K562 (cell line): ENCODE measurements around the gene OPHN1. TPM values are rescaled to one million over a fixed set of nuclear protein-coding genes. Genes with fewer than 3 reads are reported as not detected.

Experiments
- ATAC-seq: fragments of 200-7000 bp; cut with Tn5 transposase; 3 replicates; pipeline ENCODE4 v1.9.1; 2020; ENCODE audit warnings: moderate library complexity
- BruUV-seq: library from RNA; stranded (reverse); fragments of 400-500 nt; replicated peaks from 2 replicates; lab custom pipeline; 2021; lab: Mats Ljungman, UMichigan
- CTCF ChIA-PET: fragments of 300-600 bp; formaldehyde crosslinking; extraction: SDS; loops from one replicate; lab custom pipeline; 2021; ENCODE audit warnings: low intra/inter-chr PET ratio; lab: Yijun Ruan, JAX
- POLR2A ChIA-PET: fragments of 300-600, 350-650 bp; sonication (Branson Sonifier 250); formaldehyde crosslinking; extraction: SDS; loops from one replicate; lab custom pipeline; 2021; ENCODE audit warnings: antibody characterized with exemption, inconsistent platforms; lab: Yijun Ruan, JAX
- DNase-seq, 4 experiments: peaks; one replicate each; pipeline versions ENCODE4 v3.0.0 to v3.0.0-alpha.2; 2011 to 2018; ENCODE audit warnings: low spot score in 3 of 4, mixed read lengths in 3 of 4; ENCODE audit errors: extremely low read depth in 1 of 4
- FAIRE-seq: peaks from 2 replicates; lab custom pipeline; 2011; peaks lifted over from hg19 to GRCh38; lab: Jason Lieb, UNC
- H2AFZ ChIP-seq: 2 replicates; pipeline ENCODE4 v1.6.0; 2011; ENCODE audit warnings: low read depth, low read length, control low read depth, inconsistent platforms
- H3K27ac ChIP-seq: fragments of 200-600 bp; 3 replicates; pipeline ENCODE4 v1.8.0; 2011; ENCODE audit warnings: low read depth, mild to moderate bottlenecking, control low read depth, inconsistent platforms, low read length, moderate library complexity, mixed read lengths; ENCODE audit errors: extremely low read depth
- H3K27me3 ChIP-seq, 2 experiments: fragments of 300-600 bp in 1 of 2; 2 replicates in 1 of 2; 3 replicates in 1 of 2; pipeline versions ENCODE4 v1.6.0 to v1.8.0; 2011; ENCODE audit warnings: inconsistent platforms in 2 of 2, low read length in 2 of 2, mild to moderate bottlenecking in 1 of 2, mixed read lengths in 1 of 2, moderate library complexity in 1 of 2; ENCODE audit not compliant: control insufficient read depth in 2 of 2, insufficient read depth in 2 of 2
- H3K36me3 ChIP-seq: fragments of 300-600 bp; 3 replicates; pipeline ENCODE4 v1.8.0; 2011; ENCODE audit warnings: mild to moderate bottlenecking, low read length, inconsistent platforms; ENCODE audit not compliant: control insufficient read depth, insufficient read depth
- H3K4me1 ChIP-seq, 2 experiments: fragments of 200-600 bp in 1 of 2; replicated peaks in 1 of 2; 2 replicates in 1 of 2; 3 replicates in 1 of 2; pipeline versions ENCODE4 v1.5.1 to v1.8.0; 2011; ENCODE audit warnings: inconsistent platforms in 2 of 2, low read length in 2 of 2, mild to moderate bottlenecking in 1 of 2, mixed read lengths in 1 of 2, moderate library complexity in 1 of 2; ENCODE audit not compliant: control insufficient read depth in 2 of 2, insufficient read depth in 2 of 2
- H3K4me2 ChIP-seq: 2 replicates; pipeline ENCODE4 v1.6.1; 2011; ENCODE audit warnings: low read length, control low read depth, inconsistent platforms, mixed read lengths; ENCODE audit not compliant: insufficient read depth
- H3K4me3 ChIP-seq: fragments of 200-600 bp; sonication (generic), shearing (Covaris generic); 2 replicates; pipeline ENCODE4 v1.5.1; 2016; ENCODE audit warnings: control low read depth, inconsistent platforms
- H3K79me2 ChIP-seq: fragments of 200-600 bp; 3 replicates; pipeline ENCODE4 v1.8.0; 2011; ENCODE audit warnings: low read length, inconsistent platforms; ENCODE audit not compliant: control insufficient read depth, insufficient read depth
- H3K9ac ChIP-seq, 2 experiments: 2 replicates each; pipeline versions ENCODE4 v1.6.0 to v1.6.1; 2011; ENCODE audit warnings: low read depth in 2 of 2, low read length in 2 of 2, control low read depth in 1 of 2, inconsistent platforms in 1 of 2, mild to moderate bottlenecking in 1 of 2, mixed read lengths in 1 of 2; ENCODE audit not compliant: insufficient read depth in 1 of 2
- H3K9me1 ChIP-seq: one replicate; pipeline ENCODE4 v1.6.0; 2011; ENCODE audit warnings: inconsistent platforms, mild to moderate bottlenecking, low read length, moderate library complexity; ENCODE audit not compliant: control insufficient read depth, insufficient read depth
- H3K9me3 ChIP-seq: replicated peaks from 2 replicates; pipeline ENCODE4 v1.5.1; 2011; ENCODE audit warnings: low read depth, low read length, inconsistent platforms; ENCODE audit not compliant: control insufficient read depth, insufficient read depth
- H4K20me1 ChIP-seq: replicated peaks from 2 replicates; pipeline ENCODE4 v1.6.1; 2011; ENCODE audit warnings: low read length, inconsistent platforms, mixed read lengths; ENCODE audit not compliant: control insufficient read depth, insufficient read depth
- DNMT1 ChIP-seq: fragments of 450-650 bp; IDR thresholded peaks from 2 replicates; pipeline ENCODE4 v1.6.1; 2016; ENCODE audit warnings: antibody characterized with exemption, mild to moderate bottlenecking
- FOSL1 ChIP-seq: fragments of 200-800 bp; sonication (Bioruptor generic); conservative IDR thresholded peaks from 2 replicates; pipeline ENCODE4 v1.6.1; 2016; ENCODE audit warnings: missing genetic modification characterization, missing compliant biosample characterization
- MAFG ChIP-seq: fragments of 450-650 bp; conservative IDR thresholded peaks from 2 replicates; pipeline ENCODE4 v1.6.1; 2016; ENCODE audit warnings: missing genetic modification characterization, missing compliant biosample characterization
- MECOM ChIP-seq: fragments of 250-450 bp; sonication (Bioruptor Pico); IDR thresholded peaks from 2 replicates; pipeline ENCODE4 v1.8.0; 2022; ENCODE audit warnings: inconsistent platforms
- OTX1 ChIP-seq: fragments of 450-650 bp; formaldehyde crosslinking; IDR thresholded peaks from 2 replicates; pipeline ENCODE4 v1.4.0; 2022; ENCODE audit warnings: mild to moderate bottlenecking
- POLR2G ChIP-seq: fragments of 200-400 bp; formaldehyde crosslinking; IDR thresholded peaks from 2 replicates; pipeline ENCODE4 v1.6.1; 2017; ENCODE audit warnings: low read depth, mild to moderate bottlenecking, antibody characterized with exemption, low read length, moderate library complexity
- PRDM10 ChIP-seq: fragments of 450-650 bp; IDR thresholded peaks from 2 replicates; pipeline ENCODE4 v1.6.1; 2018; ENCODE audit not compliant: partially characterized antibody
- PRPF4 ChIP-seq: fragments of 200-400 bp; formaldehyde crosslinking; IDR thresholded peaks from one replicate; pipeline ENCODE4 v1.6.1; 2017; ENCODE audit warnings: low read length, low read depth, mild to moderate bottlenecking; ENCODE audit not compliant: insufficient read depth, poor library complexity, severe bottlenecking
- PTBP1 ChIP-seq: fragments of 200-400 bp; formaldehyde crosslinking; IDR thresholded peaks from 2 replicates; pipeline ENCODE4 v1.6.1; 2017; ENCODE audit warnings: low read depth, low read length
- RB1 ChIP-seq: fragments of 450-650 bp; IDR thresholded peaks from 2 replicates; pipeline ENCODE4 v1.6.1; 2017; ENCODE audit warnings: low read depth, mild to moderate bottlenecking
- RBFOX2 ChIP-seq: fragments of 200-400 bp; formaldehyde crosslinking; IDR thresholded peaks from 2 replicates; pipeline ENCODE4 v1.6.1; 2017; ENCODE audit warnings: low read depth, mild to moderate bottlenecking, low read length, moderate library complexity
- RFX1 ChIP-seq: fragments of 450-650 bp; IDR thresholded peaks from 2 replicates; pipeline ENCODE4 v1.6.1; 2016; ENCODE audit warnings: mild to moderate bottlenecking, moderate library complexity
- SETDB1 ChIP-seq: IDR thresholded peaks from one replicate; pipeline ENCODE4 v1.6.1; 2012; ENCODE audit warnings: low read length, control low read depth, inconsistent platforms
- SMAD1 ChIP-seq: fragments of 150-350 bp; IDR thresholded peaks from 2 replicates; pipeline ENCODE4 v1.6.1; 2014; ENCODE audit warnings: low read length, low read depth; ENCODE audit not compliant: partially characterized antibody
- SMARCA4 ChIP-seq: fragments of 450-650 bp; IDR thresholded peaks from 2 replicates; pipeline ENCODE4 v1.6.1; 2016
- XRCC4 ChIP-seq: IDR thresholded peaks from one replicate; pipeline ENCODE4 v1.6.1; 2011; ENCODE audit not compliant: insufficient read depth, insufficient read length; ENCODE audit errors: extremely low read depth
- ZNF347 ChIP-seq: fragments of 450-650 bp; formaldehyde crosslinking; IDR thresholded peaks from 2 replicates; pipeline ENCODE4 v1.4.0; 2020; ENCODE audit warnings: low read depth, mild to moderate bottlenecking, moderate library complexity
- ZNF589 ChIP-seq: fragments of 200-800 bp; sonication (Bioruptor generic); IDR thresholded peaks from 2 replicates; pipeline ENCODE4 v1.6.1; 2016; ENCODE audit warnings: low read depth, missing genetic modification characterization, missing compliant biosample characterization
- ZNF766 ChIP-seq: fragments of 200-800 bp; sonication (Bioruptor generic); conservative IDR thresholded peaks from 2 replicates; pipeline ENCODE4 v1.6.1; 2016; ENCODE audit warnings: missing genetic modification characterization, missing compliant biosample characterization
- ZZZ3 ChIP-seq: fragments of 450-650 bp; IDR thresholded peaks from 2 replicates; pipeline ENCODE4 v1.6.1; 2016; ENCODE audit warnings: antibody characterized with exemption, mild to moderate bottlenecking, moderate library complexity
- WGBS: fragments of 100-300 bp; shearing (Covaris generic); methylation state at CpG from one replicate; pipeline ENCODE4 v1.1.6; 2016; ENCODE audit warnings: low coverage, mixed read lengths; ENCODE audit not compliant: insufficient coverage; ENCODE audit errors: missing lambda C conversion rate; 5-methylcytosine and 5-hydroxymethylcytosine counted together
- in situ Hi-C: fragments of 300-500 bp; cut with MboI; formaldehyde crosslinking; loops from 4 replicates; pipeline ENCODE4 v1.15.0; 2018; ENCODE audit warnings: inconsistent platforms, mixed read lengths
- intact Hi-C: fragments of 100-400 bp; cut with micrococcal nuclease; formaldehyde crosslinking; loops from 2 replicates; pipeline ENCODE4 v1.14.2; 2022
- polyA plus RNA-seq, 8 experiments: library from polyadenylated mRNA; depleted of rRNA in 4 of 8; stranded (reverse) in 5 of 8; unstranded in 3 of 8; fragments of >200 nt; fragmentation: Nextera tagmentation in 2 of 8; fragmentation: Illumina TruSeq in 1 of 8; extraction: Ambion mirVana in 2 of 8; extraction: Trizol in 1 of 8; gene quantifications; 2 replicates each; pipeline versions ENCODE4 v1.2.1 to v1.2.3, GENCODE V29; 2011 to 2014; ENCODE audit warnings: inconsistent platforms in 1 of 8, missing spikeins in 1 of 8
- total RNA-seq, 7 experiments: library from RNA; depleted of rRNA in 6 of 7; stranded (reverse); fragments of >200 nt in 6 of 7; fragmentation: Illumina TruSeq in 2 of 7; extraction: Trizol in 2 of 7; gene quantifications; 2 replicates each; pipeline versions ENCODE4 v1.2.1 to v1.2.3, GENCODE V29; 2011 to 2021; ENCODE audit warnings: low replicate concordance in 1 of 7

The OPHN1 gene
- total and polyA plus RNA-seq, 9 of the 15 experiments (the other 6 are each of a cell fraction or from before 2014, with no cell fraction given) = 0.28 to 1.8 (median 1.0) TPM

- no peak for FAIRE-seq
- CTCF ChIA-PET = no interaction called here
Observed at GRCh38 chrX:68083510-68083909, 349.8 kb downstream of the OPHN1 start.

More at GRCh38 chrX:68083510-68083909, 349.8 kb downstream of the OPHN1 start:
- POLR2A ChIA-PET = no interaction called here
- ATAC-seq (no peak), DNase-seq (no peak)
- in situ Hi-C loops (no loop called here), intact Hi-C loops (no loop called here)
- H3K27me3 ChIP-seq = no peaks in the 10 kb centered on the region
- no peak overlapping the region for H3K27ac ChIP-seq
- no peaks in the 10 kb centered on the region for H3K9me1 ChIP-seq
- BruUV-seq = no TSS peak
- no peak overlapping the region for H3K4me2 ChIP-seq
- no peaks in the 10 kb centered on the region for H3K79me2 ChIP-seq
- TF ChIP-seq POLR2G (no peak), SMAD1 (no peak), RFX1 (no peak), XRCC4 (no peak), MECOM (no peak), OTX1 (CRISPR knock-in tag) (no peak), ZNF766 (no peak), PRPF4 (no peak), ZNF347 (no peak), RBFOX2 (no peak), SETDB1 (no peak), PTBP1 (no peak), PRDM10 (no peak), FOSL1 (no peak), DNMT1 (no peak), SMARCA4 (no peak), MAFG (tag) (no peak), ZZZ3 (no peak), ZNF589 (CRISPR knock-in tag) (no peak), RB1 (no peak)
- no peaks in the 10 kb centered on the region for H3K4me1 ChIP-seq
- H3K36me3 ChIP-seq = no peaks in the 10 kb centered on the region
- no peak overlapping the region for H3K4me3 ChIP-seq
- H2AFZ ChIP-seq = no peak overlapping the region
- WGBS = 26% methylated on average over 3 of the region's 3 CpGs
- no peak overlapping the region for H3K9ac ChIP-seq
- no peaks in the 10 kb centered on the region for H3K9me3 ChIP-seq
- H4K20me1 ChIP-seq = no peaks in the 10 kb centered on the region
